H1 (cell line): ENCODE data around the gene NEB. TPM values are rescaled to one million over a fixed set of nuclear protein-coding genes. Genes with fewer than 3 reads are reported as not detected.

ENCODE experiments used
- CTCF ChIA-PET: fragments of 300-600 bp; sonication (Branson Sonifier 250); formaldehyde crosslinking; loops from one replicate; lab custom pipeline; 2021; ENCODE audit not compliant: partially characterized antibody; lab: Charles Lee
- POLR2A ChIA-PET: fragments of 300-600 bp; sonication (Branson Sonifier 250); formaldehyde crosslinking; loops from one replicate; lab custom pipeline; 2021; ENCODE audit warnings: inconsistent platforms; ENCODE audit not compliant: partially characterized antibody; lab: Charles Lee
- DNase-seq, 2 experiments: peaks; one replicate each; pipeline versions ENCODE4 v3.0.0 to v3.0.0-alpha.2; 2010 to 2022; ENCODE audit warnings: low spot score in 2 of 2, low read depth in 1 of 2, mixed read lengths in 1 of 2
- FAIRE-seq: peaks from 2 replicates; lab custom pipeline; 2011; peaks lifted over from hg19 to GRCh38; lab: Jason Lieb, UNC
- H2AFZ ChIP-seq: 2 replicates; pipeline ENCODE4 v1.8.1; 2012; ENCODE audit warnings: low read length, inconsistent platforms
- H2AK5ac ChIP-seq: 2 replicates; pipeline ENCODE4 v1.6.1; 2013; ENCODE audit warnings: low read depth, low read length
- H2BK120ac ChIP-seq: replicated peaks from 2 replicates; pipeline ENCODE3; 2013; ENCODE audit warnings: low read depth, low read length, inconsistent platforms
- H2BK12ac ChIP-seq: 2 replicates; pipeline ENCODE4 v1.6.1; 2013; ENCODE audit warnings: low read depth, low read length
- H2BK15ac ChIP-seq: 2 replicates; pipeline ENCODE4 v1.6.1; 2013; ENCODE audit warnings: low read length
- H2BK20ac ChIP-seq: 2 replicates; pipeline ENCODE4 v1.6.1; 2013; ENCODE audit warnings: low read length
- H2BK5ac ChIP-seq: 2 replicates; pipeline ENCODE4 v1.6.1; 2013; ENCODE audit warnings: low read depth, low read length
- H3K14ac ChIP-seq: 2 replicates; pipeline ENCODE4 v1.6.1; 2013; ENCODE audit warnings: inconsistent platforms; ENCODE audit not compliant: insufficient read length
- H3K18ac ChIP-seq: 2 replicates; pipeline ENCODE4 v1.6.1; 2013; ENCODE audit warnings: low read length; ENCODE audit errors: extremely low read depth
- H3K23ac ChIP-seq: 2 replicates; pipeline ENCODE4 v1.6.1; 2013; ENCODE audit warnings: inconsistent platforms; ENCODE audit not compliant: insufficient read length
- H3K23me2 ChIP-seq: 2 replicates; pipeline ENCODE4 v1.6.1; 2013; ENCODE audit warnings: low read depth, low read length
- H3K27ac ChIP-seq: 2 replicates; pipeline ENCODE4 v1.6.1; 2011; ENCODE audit warnings: low read depth, low read length, inconsistent platforms
- H3K27me3 ChIP-seq, 4 experiments: replicated peaks in 1 of 4; 1 replicate in 1 of 4; 2 replicates in 3 of 4; pipeline versions ENCODE4 v1.6.1 to v1.8.1; 2011 to 2013; ENCODE audit warnings: low read length in 3 of 4, mild to moderate bottlenecking in 3 of 4, inconsistent platforms in 2 of 4, mixed read lengths in 2 of 4, moderate library complexity in 1 of 4; ENCODE audit not compliant: control insufficient read depth in 3 of 4, insufficient read depth in 3 of 4; ENCODE audit errors: extremely low read depth in 1 of 4
- H3K36me3 ChIP-seq, 4 experiments: 2 replicates each; pipeline versions ENCODE4 v1.6.1 to v1.8.1; 2011 to 2013; ENCODE audit warnings: mild to moderate bottlenecking in 4 of 4, low read length in 3 of 4, moderate library complexity in 2 of 4, control low read depth in 1 of 4, inconsistent platforms in 1 of 4; ENCODE audit not compliant: insufficient read depth in 4 of 4, control insufficient read depth in 2 of 4
- H3K4ac ChIP-seq: replicated peaks from 2 replicates; pipeline ENCODE3; 2013; ENCODE audit warnings: low read length, low read depth, mixed read lengths, inconsistent platforms; ENCODE audit not compliant: insufficient read length
- H3K4me1 ChIP-seq, 4 experiments: replicated peaks in 1 of 4; 1 replicate in 1 of 4; 2 replicates in 3 of 4; pipeline versions ENCODE4 v1.6.1 to v1.8.1; 2011 to 2013; ENCODE audit warnings: low read length in 3 of 4, inconsistent platforms in 2 of 4, mixed read lengths in 1 of 4; ENCODE audit not compliant: insufficient read depth in 4 of 4, control insufficient read depth in 3 of 4
- H3K4me2 ChIP-seq, 2 experiments: 2 replicates each; pipeline versions ENCODE4 v1.6.1 to v1.8.1; 2011 to 2013; ENCODE audit warnings: low read depth in 2 of 2, low read length in 2 of 2, control low read depth in 1 of 2, inconsistent platforms in 1 of 2, mild to moderate bottlenecking in 1 of 2; ENCODE audit not compliant: insufficient read depth in 1 of 2
- H3K4me3 ChIP-seq, 4 experiments: fragments of 200-600, 300-600 bp in 1 of 4; sonication (generic), shearing (Covaris generic), sonication (Bioruptor Twin) in 1 of 4; 2 replicates each; pipeline versions ENCODE4 v1.5.1 to v1.8.1; 2011 to 2016; ENCODE audit warnings: low read length in 4 of 4, low read depth in 3 of 4, control low read depth in 2 of 4, inconsistent platforms in 2 of 4, mild to moderate bottlenecking in 2 of 4, mixed read lengths in 1 of 4, moderate library complexity in 1 of 4; ENCODE audit not compliant: insufficient read depth in 2 of 4; ENCODE audit errors: extremely low read depth in 1 of 4
- H3K56ac ChIP-seq: replicated peaks from 2 replicates; pipeline ENCODE3; 2013; ENCODE audit warnings: low read depth, mild to moderate bottlenecking, mixed read lengths, low read length, inconsistent platforms; ENCODE audit not compliant: insufficient read length
- H3K79me1 ChIP-seq: 2 replicates; pipeline ENCODE4 v1.6.1; 2013; ENCODE audit warnings: low read depth, low read length, control low read depth
- H3K79me2 ChIP-seq, 2 experiments: 2 replicates each; pipeline versions ENCODE4 v1.6.1 to v1.8.1; 2012 to 2013; ENCODE audit warnings: low read length in 2 of 2, mild to moderate bottlenecking in 2 of 2, inconsistent platforms in 1 of 2; ENCODE audit not compliant: insufficient read depth in 2 of 2, control insufficient read depth in 1 of 2
- H3K9ac ChIP-seq, 4 experiments: replicated peaks in 1 of 4; 1 replicate in 1 of 4; 2 replicates in 3 of 4; pipeline versions ENCODE4 v1.6.1 to v1.8.1; 2011 to 2013; ENCODE audit warnings: low read depth in 3 of 4, low read length in 3 of 4, control low read depth in 2 of 4, mild to moderate bottlenecking in 2 of 4, moderate library complexity in 2 of 4, inconsistent platforms in 1 of 4; ENCODE audit errors: extremely low read depth in 1 of 4
- H3K9me3 ChIP-seq, 2 experiments: 2 replicates each; pipeline versions ENCODE4 v1.6.1 to v1.8.1; 2012 to 2013; ENCODE audit warnings: mild to moderate bottlenecking in 2 of 2, moderate library complexity in 2 of 2, control low read depth in 1 of 2, inconsistent platforms in 1 of 2, low read depth in 1 of 2, low read length in 1 of 2, mixed read lengths in 1 of 2; ENCODE audit not compliant: insufficient read depth in 2 of 2
- H4K20me1 ChIP-seq, 2 experiments: replicated peaks in 1 of 2; 2 replicates each; pipeline versions ENCODE3 to v1.8.1; 2011 to 2013; ENCODE audit warnings: inconsistent platforms in 2 of 2, low read length in 2 of 2, mild to moderate bottlenecking in 1 of 2; ENCODE audit not compliant: insufficient read depth in 2 of 2, control insufficient read depth in 1 of 2
- H4K5ac ChIP-seq: 2 replicates; pipeline ENCODE4 v1.6.1; 2013; ENCODE audit warnings: low read length, low read depth, mixed read lengths, inconsistent platforms; ENCODE audit not compliant: insufficient read length
- H4K8ac ChIP-seq: 2 replicates; pipeline ENCODE4 v1.8.0; 2013; ENCODE audit warnings: mild to moderate bottlenecking, moderate library complexity, low read length, inconsistent platforms; ENCODE audit not compliant: insufficient read depth; ENCODE audit errors: extremely low read depth
- H4K91ac ChIP-seq: replicated peaks from 2 replicates; pipeline ENCODE3; 2013; ENCODE audit warnings: low read length, mixed read lengths, inconsistent platforms; ENCODE audit not compliant: insufficient read length
- ASH2L ChIP-seq: fragments of 200-600, 300-600 bp; sonication (generic); IDR thresholded peaks from one replicate; pipeline ENCODE4 v1.7.1; 2017; ENCODE audit warnings: low read length
- ATF2 ChIP-seq: IDR thresholded peaks from 2 replicates; pipeline ENCODE4 v1.6.1; 2012; ENCODE audit warnings: low read length, inconsistent platforms
- ATF3 ChIP-seq: IDR thresholded peaks from 2 replicates; pipeline ENCODE4 v1.6.1; 2011; ENCODE audit warnings: low read depth, mild to moderate bottlenecking, low read length; ENCODE audit not compliant: insufficient read depth
- BRCA1 ChIP-seq: IDR thresholded peaks from 2 replicates; pipeline ENCODE4 v1.6.1; 2012; ENCODE audit warnings: low read depth, low read length, improper control_type of control experiment
- CTCF ChIP-seq, 3 experiments: IDR thresholded peaks; 1 replicate in 2 of 3; 2 replicates in 1 of 3; pipeline versions ENCODE4 v1.5.1 to v1.6.1; 2011; ENCODE audit warnings: low read length in 3 of 3, mild to moderate bottlenecking in 3 of 3, inconsistent platforms in 2 of 3, low read depth in 1 of 3, moderate library complexity in 1 of 3; ENCODE audit not compliant: insufficient read depth in 1 of 3; ENCODE audit errors: control extremely low read depth in 1 of 3
- GABPA ChIP-seq: IDR thresholded peaks from 2 replicates; pipeline ENCODE4 v1.6.1; 2011; ENCODE audit warnings: mild to moderate bottlenecking, low read length, moderate library complexity, borderline replicate concordance; ENCODE audit not compliant: insufficient read depth
- KDM1A ChIP-seq: fragments of 200-600, 300-600 bp; sonication (generic); IDR thresholded peaks from 2 replicates; pipeline ENCODE4 v1.7.1; 2016; ENCODE audit warnings: mild to moderate bottlenecking, low read length, borderline replicate concordance
- POLR2A ChIP-seq, 2 experiments: IDR thresholded peaks; 1 replicate in 1 of 2; 2 replicates in 1 of 2; pipeline ENCODE4 v1.6.1; 2011; ENCODE audit warnings: low read depth in 2 of 2, low read length in 2 of 2, mild to moderate bottlenecking in 2 of 2; ENCODE audit errors: control extremely low read depth in 1 of 2
- SP4 ChIP-seq: IDR thresholded peaks from 2 replicates; pipeline ENCODE4 v1.6.1; 2012; ENCODE audit warnings: low read length, inconsistent platforms
- WGBS, 2 experiments: shearing (Covaris generic) in 1 of 2; methylation state at CpG; one replicate each; pipeline versions ENCODE4 v1.1.6 to v1.1.7; 2013 to 2015; ENCODE audit warnings: low lambda C conversion rate in 2 of 2, mixed read lengths in 2 of 2, inconsistent platforms in 1 of 2, low coverage in 1 of 2, missing lambda C conversion rate in 1 of 2; ENCODE audit not compliant: insufficient replicate concordance in 2 of 2, insufficient coverage in 1 of 2, insufficient read length in 1 of 2; ENCODE audit errors: extremely low coverage in 1 of 2, missing lambda C conversion rate in 1 of 2; 5-methylcytosine and 5-hydroxymethylcytosine counted together
- polyA plus RNA-seq, 7 experiments: library from polyadenylated mRNA; depleted of rRNA in 3 of 7; stranded (reverse) in 5 of 7; unstranded in 2 of 7; fragments of >200 nt in 5 of 7; fragments of 200-250 nt in 2 of 7; gene quantifications; 1 replicate in 5 of 7; 2 replicates in 1 of 7; 4 replicates in 1 of 7; pipeline versions ENCODE4 v1.2.1 to v1.2.3, GENCODE V29; 2011 to 2013; ENCODE audit warnings: missing spikeins in 2 of 7, mixed read lengths in 2 of 7
- total RNA-seq: library from RNA; stranded (reverse); fragmentation: NEBNext Ultra II Directional; extraction: Animal tissue kit (Norgen Biotek cat#: 25700); gene quantifications from 2 replicates; pipeline ENCODE4 v1.2.1, GENCODE V29; 2021

Gene NEB
- total and polyA plus RNA-seq, 2 of the 8 experiments (the other 6 are each of a cell fraction or from before 2014, with no cell fraction given), result 1.4 to 2.5 TPM

- no peak overlapping the region for H3K4ac ChIP-seq
- H4K5ac ChIP-seq, result no peak overlapping the region
- no peak overlapping the region for H3K4me2 ChIP-seq
- H3K27me3 ChIP-seq, result no peaks in the 10 kb centered on the region
- H3K79me1 ChIP-seq, result no peaks in the 10 kb centered on the region; the same call in 1 of the 2 replicates
- no peak overlapping the region for H3K4me3 ChIP-seq
- H2BK12ac ChIP-seq, result no peak overlapping the region
- no peak overlapping the region for H3K14ac ChIP-seq
- POLR2A ChIA-PET, result interaction anchor here (1.2 kb wide), 1 partner anchor 8 kb away, joined by 3 read pairs; no protein-coding TSS in a partner anchor
- H2AK5ac ChIP-seq, result no peak overlapping the region
- no peaks in the 10 kb centered on the region for H3K9me3 ChIP-seq
- H3K23ac ChIP-seq, result no peak overlapping the region
- H3K4me1 ChIP-seq, result peaks cover 0 to 10% (median 2%) of the 10 kb centered on the region in 4 experiments; a peak in 3 of 7 replicates
- H4K20me1 ChIP-seq, result no peaks in the 10 kb centered on the region
- H2BK5ac ChIP-seq, result no peak overlapping the region
- H2AFZ ChIP-seq, result no peak overlapping the region
- H3K79me2 ChIP-seq, result no peaks in the 10 kb centered on the region
- H3K18ac ChIP-seq, result no peak overlapping the region
- H3K23me2 ChIP-seq, result no peaks in the 10 kb centered on the region
- H4K8ac ChIP-seq, result no peak overlapping the region
- H4K91ac ChIP-seq, result no peak overlapping the region
- no peak overlapping the region for H2BK15ac ChIP-seq
- H3K56ac ChIP-seq, result no peak overlapping the region
- 92% methylated on average over 4 of the region's 4 CpGs; no CpG with 5 or more reads in 1 of the 2 experiments for WGBS, 2 experiments
- no peak overlapping the region for H2BK20ac ChIP-seq
- CTCF ChIA-PET, result interaction anchor here (0.8 to 1.2 kb wide), 3 partner anchors 53 to 286 kb away, joined by 3 read pairs; no protein-coding TSS in a partner anchor
- H2BK120ac ChIP-seq, result no peak overlapping the region
- no peak overlapping the region for H3K27ac ChIP-seq
- H3K36me3 ChIP-seq, result no peaks in the 10 kb centered on the region; a peak in 1 of 8 replicates
- H3K9ac ChIP-seq, result no peak overlapping the region
- FAIRE-seq, result no peak
- DNase-seq, result no peak
- TF ChIP-seq POLR2A (IDR thresholded peaks at IDR 0.05; ENCODE audit: control extremely low read depth in 1 of 2, low read depth in 2 of 2, low read length in 2 of 2), result no peak
- no peak for TF ChIP-seq BRCA1
- no peak for TF ChIP-seq SP4
- TF ChIP-seq ATF2, result no peak
- no peak for TF ChIP-seq CTCF (IDR thresholded peaks at IDR 0.05; ENCODE audit: control extremely low read depth in 1 of 3, insufficient read depth in 1 of 3, low read depth in 1 of 3, low read length in 3 of 3)
- no peak for TF ChIP-seq ASH2L
- TF ChIP-seq KDM1A, result no peak
- no peak for TF ChIP-seq ATF3
- TF ChIP-seq GABPA, result no peak
Measured at GRCh38 chr2:151491496-151491895, 242.8 kb downstream of the NEB start.
